RKO (cell line): ENCODE data around the gene DCLRE1C.
"Not testable (repeated sequence)": the region's sequence is repeated elsewhere in the genome, so short reads cannot be mapped to it uniquely, and the experiment has no call there.

ENCODE experiments used
- DNase-seq: peaks from one replicate; pipeline ENCODE4 v3.0.0-alpha.2; 2016; ENCODE audit warnings: low spot score

Gene DCLRE1C

DNA sequence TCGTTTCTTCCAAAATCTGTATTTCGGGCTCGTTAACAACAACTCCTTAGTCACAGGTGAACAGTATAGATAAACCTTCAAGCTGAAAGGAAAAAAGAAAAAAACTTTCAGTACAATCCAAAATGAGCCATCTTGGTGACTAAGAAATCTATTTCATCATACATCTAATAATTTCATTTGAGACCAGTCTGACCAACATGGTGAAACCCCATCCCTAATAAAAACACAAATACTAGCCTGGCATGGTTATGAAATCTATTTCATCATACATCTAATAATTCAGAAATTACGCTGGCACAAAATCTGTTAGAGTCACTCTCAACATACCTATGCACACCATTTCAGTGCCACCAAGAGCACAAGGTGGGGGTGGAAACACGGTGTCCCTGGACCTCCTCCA lies 8.8 kb downstream of the DCLRE1C start:
- no peak for DNase-seq

DNA sequence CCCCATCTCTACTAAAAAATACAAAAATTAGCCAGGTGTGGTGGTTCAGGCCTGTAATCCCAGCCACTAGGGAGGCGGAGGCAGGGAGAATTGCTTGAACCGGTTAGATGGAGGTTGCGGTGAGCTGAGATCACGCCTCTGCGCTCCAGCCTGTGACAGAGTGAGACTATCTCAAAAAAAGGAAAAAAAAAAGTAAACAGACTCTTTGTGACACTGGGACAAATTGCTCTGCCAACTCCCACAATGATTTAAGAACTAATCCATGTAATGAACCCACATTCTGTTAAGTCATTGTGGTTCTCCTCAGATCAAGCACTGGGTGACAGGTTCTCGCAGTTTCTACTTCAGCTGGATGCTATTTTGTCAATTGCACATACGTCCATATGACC lies 11.0 kb downstream of the DCLRE1C start:
- not testable (repeated sequence) for DNase-seq

DNA sequence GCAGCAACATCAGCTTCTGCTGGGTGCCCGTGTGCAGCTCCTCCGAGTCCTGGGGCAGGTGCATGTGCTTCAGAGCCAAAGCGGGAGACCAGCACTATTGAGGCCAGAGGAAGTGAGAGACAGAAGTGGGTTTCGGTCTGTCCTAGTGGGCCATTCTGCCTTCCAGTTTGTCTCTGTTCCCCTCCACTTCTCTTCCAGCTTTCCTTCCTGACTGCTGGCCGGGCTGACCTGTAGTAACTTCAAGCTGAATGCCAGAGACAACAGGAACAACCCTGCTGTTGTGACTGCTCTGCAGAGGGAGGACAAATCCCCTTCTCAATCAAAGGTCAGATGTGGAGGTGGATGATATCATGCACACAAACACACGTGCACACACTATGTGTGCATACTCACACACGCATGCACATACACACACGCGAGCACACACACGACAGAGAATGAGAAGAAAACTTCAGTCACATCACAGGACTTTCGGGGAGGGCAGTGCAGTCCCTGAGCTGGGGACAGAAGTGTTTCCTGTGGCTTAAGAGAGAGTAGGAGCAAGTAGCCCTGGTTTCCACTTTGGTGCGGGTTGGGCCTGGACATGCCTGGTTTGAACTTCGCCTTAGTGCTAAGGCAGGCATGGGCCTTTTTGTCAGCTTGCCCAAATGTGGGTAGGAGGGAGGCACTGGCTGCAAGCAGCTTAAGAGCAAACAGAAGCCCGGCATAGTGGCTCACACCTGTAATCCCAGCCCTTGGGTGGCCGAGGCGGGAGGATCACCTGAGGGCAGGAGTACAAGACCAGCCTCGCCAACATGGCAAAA lies 11.5 kb downstream of the DCLRE1C start:
- not testable (repeated sequence) for DNase-seq

DNA sequence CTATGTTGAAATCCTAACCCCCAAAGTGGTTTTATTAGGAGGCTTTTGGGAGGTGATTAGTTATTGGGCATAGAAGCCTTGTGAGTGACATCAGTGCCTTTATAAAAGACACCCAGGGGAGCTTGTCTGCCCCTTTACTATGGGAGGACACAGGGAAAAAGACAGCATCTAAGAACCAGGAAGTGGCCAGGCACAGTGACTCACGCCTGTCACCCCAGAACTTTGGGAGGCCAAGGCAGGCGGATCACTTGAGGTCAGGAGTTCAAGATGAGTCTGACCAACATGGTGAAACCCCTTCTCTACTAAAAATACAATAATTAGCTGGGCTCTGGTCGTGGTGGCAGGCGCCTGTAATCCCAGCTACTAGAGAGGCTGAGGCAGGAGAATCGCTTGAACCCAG lies 14.9 kb downstream of the DCLRE1C start:
- peak; percentile 39 for DNase-seq

DNA sequence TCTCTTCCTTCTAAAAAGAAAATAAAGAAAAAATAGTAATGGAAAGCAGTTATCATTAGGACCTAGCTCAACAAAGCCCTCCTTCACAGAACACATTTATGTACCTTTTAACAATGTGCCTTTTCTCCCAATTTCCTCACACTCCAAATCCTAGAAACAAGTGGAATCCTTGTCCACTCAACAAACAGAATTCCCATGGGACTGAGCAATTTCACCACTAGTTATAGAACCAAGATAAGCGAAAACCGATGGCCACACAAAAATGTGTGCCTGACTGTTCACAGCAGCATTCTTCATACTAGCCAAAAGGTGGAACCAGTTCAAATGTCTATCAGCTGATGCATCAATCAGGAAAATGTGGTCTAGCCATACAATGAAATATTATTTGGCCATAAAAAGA lies 17.3 kb downstream of the DCLRE1C start:
- DNase-seq = no peak

DNA sequence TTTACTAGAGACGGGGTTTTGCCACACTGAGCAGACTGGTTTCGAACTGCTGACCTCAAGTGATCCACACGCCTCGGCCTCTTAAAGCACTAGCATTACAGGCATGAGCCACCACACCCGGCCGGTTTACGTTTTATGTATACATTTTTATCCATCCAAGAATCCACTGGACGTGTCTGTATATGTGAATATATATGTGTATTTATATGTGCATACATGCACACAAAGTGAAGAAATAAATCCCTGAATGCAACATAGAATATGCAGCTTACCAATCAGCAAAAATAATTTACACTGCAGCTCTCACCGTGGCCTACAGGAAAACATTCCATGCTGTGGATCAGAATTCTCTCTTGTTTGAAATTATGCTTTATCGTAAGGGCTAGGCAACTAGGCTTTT lies 23.3 kb downstream of the DCLRE1C start:
- no peak for DNase-seq

DNA sequence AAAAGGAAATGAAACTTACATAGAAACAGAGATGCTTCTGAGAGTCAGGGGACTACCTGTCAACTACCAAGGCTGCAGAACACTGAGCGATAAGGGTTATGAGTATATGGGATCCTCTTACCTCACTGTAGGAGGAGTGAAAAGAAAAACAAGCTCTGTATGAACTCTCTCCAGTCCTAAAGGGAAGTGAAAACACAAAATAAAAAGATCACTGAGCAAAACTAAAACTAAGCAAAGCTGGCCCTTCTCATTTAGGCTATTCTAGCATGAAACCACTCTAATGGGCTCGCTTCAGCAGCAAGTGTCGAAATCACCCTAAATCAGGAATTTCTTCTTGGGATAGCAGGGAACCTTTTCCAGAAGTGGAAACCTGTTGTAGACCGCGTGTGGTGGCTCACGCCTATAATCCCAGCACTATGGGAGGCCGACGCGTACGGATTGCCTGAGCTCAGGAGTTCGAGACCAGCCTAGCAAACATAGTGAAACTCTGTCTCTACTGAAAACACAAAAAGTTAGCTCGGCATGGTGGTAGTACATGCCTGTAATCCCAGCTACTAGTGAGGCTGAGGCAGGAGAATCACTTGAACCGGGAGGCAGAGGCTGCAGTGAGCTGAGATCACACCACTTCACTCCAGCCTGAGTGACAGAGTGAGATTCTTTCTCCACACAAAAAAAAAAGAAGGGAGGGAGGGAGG lies 27.0 kb downstream of the DCLRE1C start:
- DNase-seq = no peak

DNA sequence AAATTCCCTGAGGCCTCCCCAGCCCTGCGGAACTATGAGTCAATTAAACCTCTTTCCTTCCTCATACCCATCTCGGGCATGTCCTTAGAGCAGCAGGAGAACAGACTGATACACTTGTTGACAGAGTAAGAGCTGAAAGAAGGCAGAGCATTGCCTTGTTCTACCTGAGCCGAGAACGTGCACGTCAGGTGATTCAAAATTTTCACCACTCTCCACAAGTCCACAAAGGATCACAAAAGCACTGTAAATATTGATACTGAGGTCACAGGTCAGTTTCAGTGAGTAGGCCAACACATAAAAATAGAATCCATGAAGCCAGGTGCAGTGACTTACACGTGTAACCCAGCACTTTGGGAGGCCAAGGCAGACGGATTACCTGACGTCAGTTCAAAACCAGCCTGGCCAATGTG lies 27.8 kb downstream of the DCLRE1C start:
- no peak for DNase-seq

DNA sequence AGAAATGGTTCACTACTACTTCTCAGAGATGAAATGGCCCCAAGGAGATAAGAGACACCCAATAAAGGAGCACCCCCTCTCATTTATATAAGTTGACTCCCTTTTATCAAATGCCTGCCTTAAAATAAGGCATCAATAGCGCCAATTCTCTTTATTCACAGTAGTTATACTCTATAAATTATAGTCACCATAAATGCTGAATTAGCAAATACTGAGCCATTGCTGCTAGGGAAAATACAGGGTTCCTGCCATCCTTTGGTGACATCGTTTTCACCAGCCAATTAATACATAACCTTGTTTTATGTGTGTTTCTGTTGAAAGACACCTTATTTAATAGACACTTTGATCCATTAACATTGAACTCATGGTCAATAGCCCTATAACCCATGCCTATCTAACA lies 28.6 kb downstream of the DCLRE1C start:
- DNase-seq = no peak

DNA sequence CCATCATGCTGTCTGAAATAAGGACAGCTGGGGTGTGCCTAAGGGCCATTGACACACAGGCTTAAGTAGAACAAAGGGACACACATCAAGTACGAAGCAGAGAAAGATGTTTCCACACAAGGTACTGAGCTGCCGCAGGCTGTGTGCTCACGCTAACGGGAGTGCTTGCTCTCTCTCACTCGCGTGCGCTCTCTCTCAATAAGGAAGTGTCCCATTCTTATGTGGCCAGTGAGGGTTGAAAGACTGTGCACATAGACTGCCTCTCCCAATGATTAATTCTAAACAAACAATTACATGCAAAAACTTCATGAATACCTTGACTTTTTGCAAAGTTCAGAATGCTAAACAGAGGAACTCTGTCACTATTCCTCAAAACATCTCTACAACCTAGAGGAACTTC lies 29.9 kb downstream of the DCLRE1C start:
- no peak for DNase-seq

DNA sequence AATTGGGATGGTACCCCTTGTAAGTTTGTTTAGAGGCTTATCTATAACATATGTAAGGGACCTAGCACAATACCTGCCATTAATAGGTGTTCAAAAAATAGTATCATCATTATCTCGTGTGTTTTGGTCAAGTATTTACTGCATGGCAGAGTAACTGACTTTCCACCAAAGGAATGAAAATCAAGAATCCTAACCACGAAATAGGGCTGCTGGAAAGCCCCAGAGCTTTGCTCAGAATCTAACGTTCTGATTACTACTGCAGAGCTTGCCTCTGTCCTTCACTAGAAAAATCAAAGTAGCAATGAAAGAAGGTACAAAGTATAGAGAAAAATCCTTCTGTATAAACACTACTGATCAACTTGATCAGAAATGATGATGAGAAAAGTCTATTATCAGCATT lies 34.9 kb downstream of the DCLRE1C start:
- no peak for DNase-seq

DNA sequence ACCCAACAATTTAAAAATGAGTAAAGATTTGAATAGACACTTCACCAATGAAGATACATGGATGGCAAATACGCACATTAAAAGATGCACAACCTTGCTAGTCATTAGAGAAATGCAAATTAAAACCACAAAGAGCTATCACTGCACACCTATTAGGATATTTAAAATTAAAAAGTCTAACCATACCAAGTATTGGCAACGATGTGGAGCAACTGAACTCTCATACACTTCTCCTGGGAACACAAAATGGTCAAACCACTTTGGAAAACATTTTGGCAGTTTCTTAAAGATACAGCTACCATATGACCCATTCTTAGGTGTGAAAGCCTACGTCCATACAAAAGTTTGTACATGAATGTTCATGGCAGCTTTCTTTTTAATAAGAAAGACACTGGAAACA lies 36.1 kb downstream of the DCLRE1C start:
- DNase-seq = no peak

DNA sequence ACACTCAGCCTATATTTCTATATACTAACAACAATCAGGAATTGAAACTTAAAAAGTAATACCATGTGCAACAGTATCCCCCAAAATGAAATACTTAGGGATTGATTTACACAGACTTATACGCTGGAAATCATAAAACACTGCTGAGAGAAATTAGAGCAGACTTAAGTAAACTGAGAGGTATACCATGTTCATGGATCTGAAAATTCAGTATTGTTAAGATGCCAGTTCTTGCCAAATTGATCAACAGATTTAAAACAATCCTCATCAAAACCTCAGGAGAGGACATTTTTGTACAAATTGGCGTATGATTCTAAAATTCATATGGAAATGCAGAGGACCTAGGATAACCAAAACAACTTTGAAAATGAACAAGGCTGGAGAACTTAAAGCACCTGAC lies 37.3 kb downstream of the DCLRE1C start:
- DNase-seq = no peak

DNA sequence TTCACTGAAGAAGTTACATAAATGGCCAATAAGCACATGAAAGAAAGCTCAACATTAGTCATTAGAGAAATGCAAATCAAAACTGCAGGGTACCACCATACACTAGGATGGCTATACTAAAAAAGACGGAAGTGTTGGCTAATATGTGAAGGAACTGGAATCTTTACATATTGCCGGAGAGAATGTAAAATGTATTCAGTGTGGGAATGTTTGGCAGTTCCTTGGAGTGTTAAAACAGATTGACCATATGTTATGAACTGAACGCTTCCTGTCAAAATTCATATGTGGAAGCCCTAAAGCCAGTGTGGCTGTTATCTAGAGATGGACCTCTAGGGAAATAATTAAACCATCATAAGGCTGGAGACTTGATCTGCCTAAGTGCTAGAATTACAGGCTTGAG lies 42.1 kb downstream of the DCLRE1C start:
- DNase-seq = no peak

DNA sequence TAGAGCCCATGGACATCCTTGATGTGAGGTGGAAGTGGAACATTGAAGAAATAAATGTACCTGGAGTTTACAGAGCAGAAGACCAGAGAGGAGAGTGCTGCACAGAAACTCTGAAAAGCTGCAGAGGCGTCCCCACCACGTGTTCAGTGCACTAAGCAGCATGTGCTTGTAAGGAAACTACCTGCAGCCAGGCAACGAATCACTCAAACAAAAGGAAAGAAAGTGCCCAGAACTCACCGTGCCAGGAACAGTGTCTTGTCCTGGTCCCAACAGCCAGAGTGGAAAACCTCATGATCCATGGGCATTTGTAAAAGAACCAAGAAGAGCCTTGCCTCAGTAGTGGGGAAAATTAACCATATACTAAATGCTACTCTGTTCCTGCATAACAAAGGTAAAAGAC lies 42.9 kb downstream of the DCLRE1C start:
- DNase-seq = no peak

DNA sequence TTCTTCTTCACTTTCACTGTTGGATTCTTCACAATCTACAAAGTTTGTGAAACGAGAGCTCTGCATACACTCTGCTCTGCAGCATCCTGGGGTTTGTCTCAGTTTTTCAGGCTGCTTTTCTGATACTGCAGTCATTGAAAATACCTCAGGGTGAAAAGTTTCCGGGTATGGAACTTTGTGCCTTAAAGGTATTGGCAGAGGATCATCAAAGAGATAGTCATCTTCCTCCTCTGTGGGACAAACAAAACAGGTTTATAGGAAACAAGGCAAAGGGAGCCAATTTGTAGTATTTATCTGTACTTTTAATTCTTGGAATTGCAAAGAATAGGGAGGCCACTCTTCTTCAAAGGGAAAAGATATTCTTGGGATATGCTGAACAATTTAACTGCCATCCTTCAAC lies 44.8 kb downstream of the DCLRE1C start:
- no peak for DNase-seq

DNA sequence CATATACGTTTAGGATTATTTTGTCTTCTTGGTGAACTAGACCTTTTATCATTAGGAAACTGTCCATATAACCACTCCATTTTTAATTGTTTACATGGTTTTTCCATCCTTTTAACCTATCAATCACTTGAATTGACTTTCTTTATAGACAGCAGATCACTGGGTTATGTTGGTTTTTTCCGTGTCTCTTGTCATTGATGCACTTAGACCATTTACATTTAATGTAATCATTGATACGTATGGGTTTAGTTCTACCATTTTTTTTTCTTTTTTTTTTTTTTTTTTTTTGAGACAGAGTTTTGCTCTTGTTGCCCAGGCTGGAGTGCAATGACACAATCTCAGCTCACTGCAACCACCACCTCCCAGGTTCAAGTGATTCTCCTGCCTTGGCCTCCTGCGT lies 46.3 kb downstream of the DCLRE1C start:
- not testable (repeated sequence) for DNase-seq

DNA sequence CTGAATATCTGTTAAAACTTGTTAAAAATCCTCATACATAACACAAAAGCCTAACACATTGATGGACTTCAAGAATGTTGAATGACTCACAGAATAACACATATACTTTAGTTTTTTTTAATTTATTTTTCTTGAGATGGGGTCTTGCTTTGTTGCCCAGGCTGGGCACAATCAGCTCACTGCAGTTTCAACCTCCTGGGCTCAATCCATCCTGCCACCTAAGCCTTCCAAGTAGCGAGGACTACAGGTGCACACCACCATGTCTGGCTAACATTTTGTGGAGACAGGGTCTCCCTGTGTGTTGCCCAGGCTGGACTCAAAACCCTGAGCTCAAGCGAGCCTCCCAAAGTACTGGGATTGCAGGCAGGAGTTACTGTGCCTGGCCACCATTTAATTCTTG lies 47.1 kb downstream of the DCLRE1C start:
- no peak for DNase-seq

DNA sequence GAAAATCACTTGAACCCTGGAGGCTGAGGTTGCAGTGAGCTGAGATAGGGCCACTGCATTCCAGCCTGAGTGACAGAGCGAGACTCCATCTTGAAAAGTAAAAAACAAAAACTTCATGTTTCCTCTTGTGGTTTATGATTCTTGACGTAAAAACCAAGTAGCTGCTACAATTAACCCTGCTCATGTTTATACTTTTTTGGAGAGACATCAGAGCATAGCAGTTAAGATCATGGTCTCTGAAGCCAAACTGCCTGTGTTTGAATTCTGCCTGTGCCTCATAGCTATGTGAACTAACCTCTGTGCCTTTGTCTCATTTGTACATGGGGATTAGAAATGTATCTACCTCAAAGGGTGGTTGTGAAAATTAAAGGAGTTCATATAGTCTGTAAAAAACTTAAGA lies 48.0 kb downstream of the DCLRE1C start:
- DNase-seq = no peak

DNA sequence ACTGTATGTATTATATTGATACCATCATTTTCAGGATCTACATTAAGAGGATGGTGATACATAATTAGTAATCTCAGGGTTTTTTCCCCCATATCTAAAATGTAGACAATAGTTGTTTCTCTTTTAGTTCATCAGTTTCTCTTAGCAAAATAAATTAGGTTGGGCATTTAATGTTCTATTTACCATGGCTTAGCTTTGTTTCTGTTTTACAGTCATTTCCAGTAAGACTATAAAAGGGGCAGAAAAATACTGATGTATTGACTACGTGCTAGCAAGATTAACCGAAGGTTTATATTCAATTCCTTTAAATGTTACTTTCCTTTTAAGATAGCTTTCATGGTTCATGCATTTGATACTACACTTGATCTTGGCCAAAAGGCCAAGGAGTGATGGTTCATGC lies 49.0 kb downstream of the DCLRE1C start:
- DNase-seq = no peak

DNA sequence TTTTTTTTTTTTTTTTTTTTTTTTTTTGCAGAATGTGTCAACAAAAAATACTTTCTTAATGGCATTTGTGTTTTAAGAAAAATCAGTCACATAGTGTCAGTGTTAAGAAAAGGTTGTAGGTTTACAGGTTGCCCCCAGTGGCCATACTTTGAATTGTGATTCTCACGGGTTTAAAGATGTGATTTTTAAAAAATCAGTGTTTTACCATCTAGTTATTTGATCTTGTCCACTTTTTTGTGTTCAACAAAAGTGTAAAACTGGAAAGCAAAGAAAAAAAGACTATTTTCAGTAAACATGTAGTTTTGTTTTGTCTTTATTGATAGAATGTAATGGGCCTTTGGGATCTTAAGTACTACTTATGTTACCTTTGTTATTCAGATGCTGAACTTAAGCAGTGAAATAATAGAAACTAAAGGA lies 49.6 kb downstream of the DCLRE1C start:
- DNase-seq = peak; percentile 74

DNA sequence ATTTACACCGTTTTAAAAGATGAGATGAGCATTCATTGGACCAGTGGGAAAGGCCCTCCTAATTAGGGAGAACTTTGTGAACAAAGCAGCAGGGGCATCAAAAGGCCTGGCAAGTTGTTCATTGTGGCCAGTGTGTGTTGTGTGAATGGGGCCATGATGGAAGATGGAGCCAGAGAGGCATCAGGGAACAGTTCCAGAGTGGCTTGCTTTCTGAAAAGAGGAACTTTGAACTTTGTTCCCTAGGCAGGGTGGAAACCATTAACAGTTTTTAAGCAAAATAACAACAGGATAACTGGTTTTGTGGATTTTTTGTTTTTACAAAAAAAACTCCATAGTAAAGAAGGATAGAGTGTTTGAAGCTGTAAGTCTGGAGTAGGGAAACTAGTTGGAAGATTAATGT lies 62.7 kb downstream of the DCLRE1C start:
- no peak for DNase-seq

DNA sequence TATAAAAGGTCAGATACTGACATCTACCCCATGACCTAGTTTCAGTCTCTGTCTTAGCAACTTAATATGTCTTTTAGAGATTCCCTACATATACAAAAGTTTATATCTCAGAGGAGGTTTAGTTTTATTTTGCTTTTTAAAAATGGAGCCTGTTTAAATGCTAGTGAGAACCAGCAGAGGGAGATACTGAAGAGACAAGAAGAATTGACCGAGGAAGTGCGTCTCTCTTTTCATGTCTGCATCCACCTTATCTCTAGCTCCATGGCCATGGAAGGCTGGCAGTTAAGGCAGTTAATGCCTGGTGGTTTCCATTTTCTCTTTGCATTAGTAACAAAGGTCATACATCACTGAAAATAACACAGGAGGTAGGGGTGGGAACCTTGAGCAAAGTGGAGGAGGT lies 64.6 kb downstream of the DCLRE1C start:
- peak; percentile 41 for DNase-seq

DNA sequence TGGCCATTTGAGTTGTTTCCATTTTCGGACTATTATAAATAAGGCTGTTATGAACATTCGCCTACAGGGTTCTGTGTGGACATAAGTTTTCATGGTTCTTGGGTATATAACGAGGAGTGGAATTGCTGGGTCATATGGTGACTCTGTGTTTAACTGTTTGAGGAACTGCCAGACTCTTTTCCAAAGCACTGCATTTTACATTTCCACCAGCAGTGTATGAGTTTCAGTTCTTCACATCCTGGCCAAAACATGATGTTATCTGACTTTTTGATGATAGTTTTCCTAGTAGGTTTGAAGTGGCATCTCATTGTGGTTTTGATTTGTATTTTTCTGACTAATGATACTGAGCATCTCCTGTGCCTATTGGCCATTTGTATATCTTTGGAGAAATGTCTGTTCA lies 69.8 kb downstream of the DCLRE1C start:
- no peak for DNase-seq
